Measurements from ENCODE around the gene MED12L.

GRCh38 chr3:151460228-151460627, 374.8 kb downstream of the MED12L start:
- TF ChIP-seq CTCF (IDR thresholded peaks at IDR 0.05; ENCODE audit: low read depth, low read length) (no peak), MAX (IDR thresholded peaks at IDR 0.05; ENCODE audit: low read depth, low read length) (no peak), POLR2A (IDR thresholded peaks at IDR 0.05; ENCODE audit: extremely low read depth, insufficient read length) (no peak)

All from NB4 (cell line).